HK-2 (cell line): Measurements from ENCODE around the gene ANKRD23.
"Not testable (repeated sequence)": the region's sequence is repeated elsewhere in the genome, so short reads cannot be mapped to it uniquely, and the experiment has no call there.

Source experiments
- DNase-seq: peaks from one replicate; pipeline ENCODE4 v3.0.0-alpha.2; 2018; ENCODE audit not compliant: unreplicated experiment

Gene ANKRD23

GRCh38 chr2:96816127-96816835 lies 27.5 kb downstream of the ANKRD23 start, which contains the start of gene CNNM3:
Gene CNNM3 (plus strand): TSS chr2:96816268. CDS start chr2:96816278, 10 bp downstream.
- DNase-seq, result peak; percentile 97

GRCh38 chr2:96815326-96816126 lies 28.3 kb downstream of the ANKRD23 start:
- DNase-seq, result peak; percentile 49

GRCh38 chr2:96813656-96814055 lies 30.2 kb downstream of the ANKRD23 start:
- DNase-seq, result no peak

- DNase-seq, result no peak
Measured at GRCh38 chr2:96811917-96812316, 31.9 kb downstream of the ANKRD23 start.

GRCh38 chr2:96810783-96811192 lies 33.0 kb downstream of the ANKRD23 start:
- DNase-seq, result no peak

- no peak for DNase-seq
Measured at GRCh38 chr2:96809951-96810782, 33.7 kb downstream of the ANKRD23 start.

GRCh38 chr2:96809216-96809882 lies 34.5 kb downstream of the ANKRD23 start:
- no peak for DNase-seq

- DNase-seq, result no peak
Measured at GRCh38 chr2:96808176-96808837, 35.5 kb downstream of the ANKRD23 start.

GRCh38 chr2:96807127-96807471 lies 36.7 kb downstream of the ANKRD23 start:
- DNase-seq, result no peak

GRCh38 chr2:96806468-96807126 lies 37.2 kb downstream of the ANKRD23 start:
- DNase-seq, result no peak

- DNase-seq, result not testable (repeated sequence)
Measured at GRCh38 chr2:96805946-96806345, 37.9 kb downstream of the ANKRD23 start.

- no peak for DNase-seq
Measured at GRCh38 chr2:96804986-96805385, 38.8 kb downstream of the ANKRD23 start.

GRCh38 chr2:96802721-96803120 lies 41.1 kb downstream of the ANKRD23 start:
- DNase-seq, result no peak

GRCh38 chr2:96801786-96802595 lies 41.8 kb downstream of the ANKRD23 start:
- peak; percentile 36 for DNase-seq

GRCh38 chr2:96801005-96801785 lies 42.6 kb downstream of the ANKRD23 start:
- DNase-seq, result peak; percentile 65

GRCh38 chr2:96800061-96801004 lies 43.5 kb downstream of the ANKRD23 start:
- DNase-seq, result no peak

GRCh38 chr2:96799623-96799935 lies 44.2 kb downstream of the ANKRD23 start:
- no peak for DNase-seq
